C4-2B (cell line): ENCODE data around the gene KIF25.

ENCODE experiments used
- ZFX ChIP-seq: fragments of 450-650 bp; IDR thresholded peaks from 2 replicates; pipeline ENCODE4 v1.6.1; 2017
- TF ChIP-seq, protein P1 (sequence below): fragments of 450-650 bp; conservative IDR thresholded peaks from 2 replicates; pipeline ENCODE4 v1.5.1; 2017; ENCODE audit warnings: mild to moderate bottlenecking

- TF ChIP-seq, protein P1, sequence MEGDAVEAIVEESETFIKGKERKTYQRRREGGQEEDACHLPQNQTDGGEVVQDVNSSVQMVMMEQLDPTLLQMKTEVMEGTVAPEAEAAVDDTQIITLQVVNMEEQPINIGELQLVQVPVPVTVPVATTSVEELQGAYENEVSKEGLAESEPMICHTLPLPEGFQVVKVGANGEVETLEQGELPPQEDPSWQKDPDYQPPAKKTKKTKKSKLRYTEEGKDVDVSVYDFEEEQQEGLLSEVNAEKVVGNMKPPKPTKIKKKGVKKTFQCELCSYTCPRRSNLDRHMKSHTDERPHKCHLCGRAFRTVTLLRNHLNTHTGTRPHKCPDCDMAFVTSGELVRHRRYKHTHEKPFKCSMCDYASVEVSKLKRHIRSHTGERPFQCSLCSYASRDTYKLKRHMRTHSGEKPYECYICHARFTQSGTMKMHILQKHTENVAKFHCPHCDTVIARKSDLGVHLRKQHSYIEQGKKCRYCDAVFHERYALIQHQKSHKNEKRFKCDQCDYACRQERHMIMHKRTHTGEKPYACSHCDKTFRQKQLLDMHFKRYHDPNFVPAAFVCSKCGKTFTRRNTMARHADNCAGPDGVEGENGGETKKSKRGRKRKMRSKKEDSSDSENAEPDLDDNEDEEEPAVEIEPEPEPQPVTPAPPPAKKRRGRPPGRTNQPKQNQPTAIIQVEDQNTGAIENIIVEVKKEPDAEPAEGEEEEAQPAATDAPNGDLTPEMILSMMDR, result no peak
- TF ChIP-seq ZFX, result no peak
These were observed 73.3 kb downstream of the KIF25 start for GRCh38 chr6:168070804-168071203.
